Activated naive CD4-positive, alpha-beta T cell treated with anti-CD3 and anti-CD28 coated beads for 36 hours (primary cell): ENCODE results near the gene TANK. TPM values are rescaled to one million over a fixed set of nuclear protein-coding genes. Genes with fewer than 3 reads are reported as not detected.

ENCODE experiments used
- CTCF ChIA-PET: fragments of 350-600 bp; sonication (Branson Sonifier 250); formaldehyde crosslinking; loops from one replicate; lab custom pipeline; 2021; ENCODE audit warnings: antibody characterized with exemption; lab: Charles Lee
- DNase-seq: peaks from one replicate; pipeline ENCODE4 v3.0.0-alpha.2; 2020
- H3K27ac Mint-ChIP-seq: one replicate; pipeline ENCODE4 v1.8.0; 2021; ENCODE audit warnings: mild to moderate bottlenecking, mixed read lengths
- H3K27me3 Mint-ChIP-seq: one replicate; pipeline ENCODE4 v1.8.0; 2021; ENCODE audit warnings: low read depth, mixed read lengths
- H3K36me3 Mint-ChIP-seq: one replicate; pipeline ENCODE4 v1.8.0; 2021; ENCODE audit warnings: low read depth, mixed read lengths
- H3K4me1 Mint-ChIP-seq: one replicate; pipeline ENCODE4 v1.8.0; 2021; ENCODE audit warnings: low read depth, mixed read lengths
- H3K4me3 Mint-ChIP-seq: one replicate; pipeline ENCODE4 v1.8.0; 2021; ENCODE audit warnings: mild to moderate bottlenecking, moderate library complexity, mixed read lengths
- H3K9me3 Mint-ChIP-seq: one replicate; pipeline ENCODE4 v1.8.0; 2021; ENCODE audit warnings: mixed read lengths
- intact Hi-C: fragments of 100-400 bp; cut with micrococcal nuclease; formaldehyde crosslinking; loops from one replicate; pipeline ENCODE4 v1.15.1; 2023
- total RNA-seq, 2 experiments: library from RNA; stranded (reverse); gene quantifications; one replicate each; pipeline ENCODE4 v1.2.3, GENCODE V29; 2021

The TANK gene
- total RNA-seq, 2 experiments from 2014 or later: 48.6 to 50.4 TPM

DNA sequence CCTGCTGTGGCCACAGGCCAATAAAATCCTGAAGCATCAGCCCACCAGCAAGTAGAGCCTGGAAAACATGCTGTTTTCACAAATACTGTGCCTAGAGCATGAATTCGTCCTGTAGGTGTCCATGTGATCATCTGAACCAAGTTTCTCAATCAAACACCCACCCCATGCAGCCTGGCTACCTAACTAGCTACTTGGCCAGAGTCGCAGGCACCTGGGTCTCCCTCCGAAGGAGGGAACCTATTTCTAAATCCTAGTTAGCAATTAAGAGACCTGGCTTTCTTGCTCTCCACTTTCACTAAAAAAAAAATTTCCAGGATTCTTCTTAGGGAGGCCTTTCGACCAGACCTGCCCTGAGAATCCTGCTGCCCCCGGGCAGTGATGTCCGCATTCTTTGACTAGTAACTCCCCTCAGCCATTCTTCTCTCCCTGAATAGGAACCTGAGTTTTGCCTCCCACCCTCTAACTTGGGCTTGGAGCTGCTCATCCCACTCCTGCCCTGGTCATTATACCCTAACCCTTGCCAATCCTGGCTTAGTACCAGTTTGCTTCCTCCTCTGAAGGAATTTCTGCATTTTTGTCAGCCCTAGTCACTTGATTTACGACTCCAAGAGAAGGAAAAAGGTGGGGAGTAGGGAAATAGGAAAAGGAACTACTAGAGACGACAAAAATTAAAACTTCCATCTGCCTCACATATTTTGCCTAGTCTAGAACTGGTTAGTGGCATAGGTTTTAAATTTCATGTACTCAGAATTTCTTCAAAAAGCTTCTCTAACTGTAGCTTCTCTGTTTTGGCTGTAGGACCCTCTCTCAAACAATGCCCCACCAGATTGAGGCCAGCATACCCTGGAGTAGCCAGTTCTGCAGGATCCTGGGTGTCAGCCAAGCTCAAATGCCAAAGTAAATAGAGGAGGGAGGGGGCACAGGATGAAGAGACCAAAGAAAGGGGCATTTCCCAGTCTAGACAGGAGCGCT lies 25.4 kb upstream of the TANK start:
- peaks cover 4% of the 10 kb centered on the region for H3K36me3 Mint-ChIP-seq
- no peak overlapping the region for H3K4me3 Mint-ChIP-seq
- H3K9me3 Mint-ChIP-seq: peaks cover 1% of the 10 kb centered on the region
- DNase-seq: no peak
- H3K27ac Mint-ChIP-seq: peak overlapping the region; percentile 68
- CTCF ChIA-PET: interaction anchor here (1.0 to 2.4 kb wide), 3 partner anchors 10 to 71 kb away, joined by 3 to 10 read pairs (median 3); no protein-coding TSS in a partner anchor
- no peaks in the 10 kb centered on the region for H3K27me3 Mint-ChIP-seq
- intact Hi-C loops: loop anchor here (5.0 to 10.0 kb wide), 2 partner anchors 650 to 728 kb away; no protein-coding TSS in a partner anchor
- peaks cover 39% of the 10 kb centered on the region for H3K4me1 Mint-ChIP-seq

DNA sequence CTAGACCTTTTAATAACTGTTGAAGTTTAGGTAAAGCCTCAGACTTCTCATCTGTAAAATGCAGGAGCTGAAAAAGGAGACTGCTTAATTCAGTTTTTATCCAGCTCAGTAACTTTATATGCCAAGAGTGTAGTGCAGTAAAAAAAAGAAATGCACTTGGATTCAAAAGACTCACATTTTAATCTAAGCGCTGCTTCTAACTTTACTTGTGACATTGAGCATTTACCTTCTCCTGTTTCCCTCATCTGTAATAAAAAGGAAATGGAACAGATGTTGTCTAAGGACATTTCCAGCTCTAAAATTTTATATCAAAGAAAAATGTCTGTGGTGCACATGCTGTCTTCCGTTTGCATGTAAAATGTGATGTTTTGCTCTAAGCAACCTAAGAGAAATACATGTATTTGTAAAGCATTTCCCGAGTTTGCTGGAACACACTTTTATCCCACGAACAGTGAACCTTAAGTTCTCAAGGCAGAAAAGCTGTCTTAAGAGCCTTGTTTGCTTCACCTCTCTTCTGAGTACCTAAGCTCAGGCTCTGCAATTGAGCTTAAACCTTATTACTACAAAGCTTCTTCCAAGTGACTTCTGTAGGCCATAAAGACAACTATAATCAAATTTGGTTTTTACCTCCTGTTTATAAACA lies 24.2 kb upstream of the TANK start:
- H3K4me3 Mint-ChIP-seq: peak overlapping the region; percentile 88
- no peaks in the 10 kb centered on the region for H3K27me3 Mint-ChIP-seq
- intact Hi-C loops: loop anchor here (1.0 to 10.0 kb wide), 10 partner anchors 13 to 1423 kb away; partner anchors contain the start of genes MARCHF7 and PSMD14
- CTCF ChIA-PET: interaction anchor here (1.2 to 2.4 kb wide), 3 partner anchors 17 to 72 kb away, joined by 3 to 10 read pairs (median 8); no protein-coding TSS in a partner anchor
- no peak for DNase-seq
- H3K9me3 Mint-ChIP-seq: no peaks in the 10 kb centered on the region
- H3K27ac Mint-ChIP-seq: peak overlapping the region; percentile 98
- H3K36me3 Mint-ChIP-seq: peaks cover 4% of the 10 kb centered on the region
- peaks cover 42% of the 10 kb centered on the region for H3K4me1 Mint-ChIP-seq

- H3K9me3 Mint-ChIP-seq: peaks cover 4% of the 10 kb centered on the region
- CTCF ChIA-PET: interaction anchor here (1.2 to 2.4 kb wide), 3 partner anchors 17 to 73 kb away, joined by 3 to 10 read pairs (median 8); no protein-coding TSS in a partner anchor
- H3K4me1 Mint-ChIP-seq: peaks cover 49% of the 10 kb centered on the region
Observed at GRCh38 chr2:161136696-161137324, 23.4 kb upstream of the TANK start.

DNA sequence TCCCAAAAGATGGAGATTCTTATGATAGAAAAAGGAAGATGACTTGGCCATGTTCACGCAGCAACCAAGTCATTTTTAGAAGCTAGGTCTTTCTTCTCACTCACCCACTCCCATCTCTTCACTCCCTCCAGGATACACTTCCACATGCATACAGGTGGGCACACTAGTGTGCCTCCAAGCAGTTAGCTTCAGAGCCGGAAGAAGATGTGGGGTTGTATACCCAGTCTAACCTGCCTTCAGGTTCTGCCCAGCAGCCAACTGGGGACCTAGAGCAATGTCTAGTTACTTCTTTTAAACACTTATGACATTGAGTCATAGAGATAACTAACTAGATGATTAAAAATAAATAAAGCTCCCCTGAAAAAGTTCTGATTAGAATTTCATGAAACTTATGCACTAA lies 21.8 kb upstream of the TANK start:
- peak overlapping the region; percentile 80 for H3K4me3 Mint-ChIP-seq
- H3K36me3 Mint-ChIP-seq: peaks cover 15% of the 10 kb centered on the region
- DNase-seq: peak; percentile 30
- H3K27me3 Mint-ChIP-seq: no peaks in the 10 kb centered on the region
- intact Hi-C loops: loop anchor here (5.0 to 10.0 kb wide), 2 partner anchors 654 to 731 kb away; no protein-coding TSS in a partner anchor
- H3K4me1 Mint-ChIP-seq: peaks cover 65% of the 10 kb centered on the region
- peaks cover 6% of the 10 kb centered on the region for H3K9me3 Mint-ChIP-seq
- CTCF ChIA-PET: interaction anchor here (0.9 to 1.3 kb wide), 3 partner anchors 16 to 144 kb away, joined by 3 to 4 read pairs (median 4); no protein-coding TSS in a partner anchor
- peak overlapping the region; percentile 92 for H3K27ac Mint-ChIP-seq

More at GRCh38 chr2:161136696-161137324, 23.4 kb upstream of the TANK start:
- H3K4me3 Mint-ChIP-seq: peak overlapping the region; percentile 88
- no peaks in the 10 kb centered on the region for H3K27me3 Mint-ChIP-seq
- intact Hi-C loops: loop anchor here (1.0 to 10.0 kb wide), 11 partner anchors 14 to 1424 kb away; partner anchors contain the start of genes MARCHF7, PSMD14 and TANK
- H3K27ac Mint-ChIP-seq: peak overlapping the region; percentile 98
- H3K36me3 Mint-ChIP-seq: peaks cover 8% of the 10 kb centered on the region
- DNase-seq: peak; percentile 48

DNA sequence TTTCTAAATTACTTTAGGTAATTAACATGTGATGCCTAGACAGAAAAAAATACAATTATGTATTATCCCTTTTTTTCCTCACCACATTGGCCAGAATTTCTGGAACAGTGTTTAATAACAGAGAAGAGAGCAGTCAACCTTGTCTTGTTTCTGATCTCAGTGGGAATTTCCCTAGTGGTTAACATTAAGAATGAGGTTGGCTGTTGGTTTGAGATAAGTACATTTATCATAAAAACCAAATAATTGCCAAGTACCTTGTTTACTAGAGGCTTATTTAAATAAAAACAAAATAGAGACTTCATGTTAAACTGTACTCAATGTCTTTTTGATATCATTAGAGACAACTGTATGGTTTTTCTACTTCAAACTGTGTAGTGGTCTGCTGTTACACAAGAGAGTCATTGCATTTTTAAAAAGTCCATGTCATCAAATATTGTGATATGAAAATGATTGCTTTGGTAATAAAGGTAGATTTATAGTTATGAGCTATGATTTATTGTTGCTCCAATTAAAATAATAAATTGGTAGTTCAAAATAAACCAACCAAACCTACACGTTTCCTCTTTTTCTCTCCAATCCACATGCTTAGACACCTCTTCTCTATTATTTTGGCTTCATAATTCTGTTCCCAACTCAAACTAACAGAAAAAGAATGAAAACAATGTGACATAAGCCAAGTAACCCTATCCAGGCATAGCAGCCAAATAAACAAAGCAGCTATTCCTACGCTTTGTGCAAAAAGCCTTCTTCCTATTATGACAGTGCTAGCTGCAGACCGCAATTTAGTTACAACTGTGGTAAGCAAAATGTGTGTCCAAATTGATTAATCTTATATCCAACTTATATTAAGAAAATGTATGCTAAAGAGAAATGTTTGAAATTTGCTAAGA lies 20.9 kb upstream of the TANK start:
- Mint-ChIP-seq H3K27me3 (no peaks in the 10 kb centered on the region), H3K27ac (peak overlapping the region; percentile 92), H3K9me3 (peaks cover 11% of the 10 kb centered on the region), H3K4me3 (peak overlapping the region; percentile 80), H3K4me1 (peaks cover 73% of the 10 kb centered on the region), H3K36me3 (peaks cover 19% of the 10 kb centered on the region)
- no peak for DNase-seq
- intact Hi-C loops: loop anchor here (5.0 to 10.0 kb wide), 2 partner anchors 655 to 732 kb away; no protein-coding TSS in a partner anchor
- CTCF ChIA-PET: interaction anchor here (1.1 to 1.2 kb wide), 2 partner anchors 17 to 76 kb away, joined by 3 to 4 read pairs; no protein-coding TSS in a partner anchor

DNA sequence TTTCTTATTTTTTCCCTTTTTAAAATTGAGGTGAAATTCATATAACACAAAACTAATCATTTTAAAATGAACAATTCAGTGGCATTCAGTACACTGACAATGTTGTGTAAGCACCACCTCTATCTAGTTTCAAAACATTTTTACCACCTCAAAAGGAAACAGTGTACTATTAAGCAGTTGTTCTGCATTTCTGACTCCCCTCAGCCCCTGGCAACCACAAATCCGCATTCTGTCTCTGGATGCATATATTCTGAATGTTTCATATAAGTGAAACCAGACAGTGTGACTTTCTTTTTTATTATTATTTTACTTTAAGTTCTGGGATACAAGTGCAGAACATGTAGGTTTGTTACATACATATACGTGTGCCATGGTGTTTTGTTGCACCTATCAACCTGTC lies 19.2 kb upstream of the TANK start:
- Mint-ChIP-seq H3K4me3 (no peak overlapping the region), H3K27me3 (no peaks in the 10 kb centered on the region), H3K4me1 (peaks cover 77% of the 10 kb centered on the region), H3K27ac (no peak overlapping the region), H3K36me3 (peaks cover 23% of the 10 kb centered on the region), H3K9me3 (peaks cover 12% of the 10 kb centered on the region)
- peak; percentile 66 for DNase-seq
- CTCF ChIA-PET: no interaction called here
- intact Hi-C loops: no loop called here

DNA sequence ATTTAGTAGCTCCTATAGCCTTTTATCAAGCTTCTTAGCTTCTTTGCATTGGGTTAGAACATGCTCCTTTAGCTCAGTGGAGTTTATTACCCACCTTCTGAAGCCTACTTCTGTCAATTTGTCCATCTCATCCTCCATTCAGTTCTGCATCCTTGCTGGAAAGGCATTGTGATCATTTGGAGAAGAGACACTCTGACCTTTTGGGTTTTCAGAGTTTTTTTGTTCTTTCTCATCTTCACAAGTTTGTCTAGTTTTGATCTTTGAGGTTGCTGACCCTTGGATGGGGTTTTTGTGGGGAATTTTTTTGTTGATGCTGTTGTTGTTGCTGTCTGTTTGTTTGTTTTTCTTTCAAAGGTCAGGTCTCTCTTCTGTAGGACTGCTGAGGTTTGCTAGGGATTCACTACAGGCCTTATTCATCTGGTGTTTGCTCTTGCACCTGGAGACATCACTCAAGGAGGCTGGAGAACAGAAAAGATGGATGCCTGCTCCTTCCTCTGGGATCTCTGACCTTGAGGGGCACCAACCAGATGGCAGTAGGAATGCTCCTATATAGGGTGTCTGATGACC lies 13.9 kb upstream of the TANK start:
- H3K36me3 Mint-ChIP-seq: peaks cover 58% of the 10 kb centered on the region
- H3K4me3 Mint-ChIP-seq: no peak overlapping the region
- H3K27ac Mint-ChIP-seq: no peak overlapping the region
- no peak for DNase-seq
- peaks cover 59% of the 10 kb centered on the region for H3K4me1 Mint-ChIP-seq
- H3K27me3 Mint-ChIP-seq: no peaks in the 10 kb centered on the region
- intact Hi-C loops: no loop called here
- H3K9me3 Mint-ChIP-seq: peaks cover 41% of the 10 kb centered on the region
- CTCF ChIA-PET: no interaction called here

DNA sequence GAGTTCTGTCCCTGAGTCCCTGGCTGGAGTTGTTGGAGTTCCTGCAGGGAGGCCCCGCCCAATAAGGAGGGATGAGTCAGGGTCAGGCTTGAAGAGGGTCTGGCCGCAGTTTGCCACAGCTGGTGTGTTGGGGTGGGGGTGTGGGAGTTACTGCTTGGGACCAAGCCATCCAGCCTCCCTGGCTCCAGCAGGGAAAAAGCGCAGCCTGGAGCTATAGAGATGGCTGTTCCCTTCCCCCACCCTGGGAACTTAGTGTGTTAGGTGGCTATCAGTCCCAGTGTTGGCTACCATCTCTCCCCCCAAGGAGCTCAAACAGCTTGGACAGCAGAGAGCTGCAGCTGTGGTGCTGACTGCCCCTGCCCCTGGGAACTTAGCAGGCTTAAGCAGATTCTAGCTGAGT lies 13.2 kb upstream of the TANK start:
- Mint-ChIP-seq H3K27me3 (no peaks in the 10 kb centered on the region), H3K36me3 (peaks cover 59% of the 10 kb centered on the region), H3K4me3 (no peak overlapping the region), H3K27ac (no peak overlapping the region), H3K4me1 (peaks cover 52% of the 10 kb centered on the region), H3K9me3 (peaks cover 40% of the 10 kb centered on the region)
- CTCF ChIA-PET: no interaction called here
- DNase-seq: no peak
- intact Hi-C loops: no loop called here

DNA sequence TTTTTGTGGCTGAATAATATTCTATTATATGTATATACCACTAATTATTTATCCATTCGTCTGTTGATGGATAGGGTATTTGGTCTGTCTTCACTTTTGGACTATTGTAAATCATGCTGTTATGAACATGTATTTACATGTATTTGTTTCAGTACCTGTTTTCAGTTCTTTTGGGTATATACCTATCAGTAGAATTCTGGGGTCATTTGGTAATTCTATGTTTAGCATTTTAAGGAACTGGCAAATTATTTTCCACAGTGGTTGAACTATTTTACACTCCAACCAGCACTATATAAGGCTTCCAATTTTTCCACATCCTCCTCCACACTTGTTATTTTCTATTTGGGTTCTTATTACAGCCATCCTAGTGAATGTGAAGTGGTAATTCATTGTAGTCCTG lies 12.4 kb upstream of the TANK start:
- Mint-ChIP-seq H3K27me3 (no peaks in the 10 kb centered on the region), H3K4me3 (no peak overlapping the region), H3K27ac (no peak overlapping the region), H3K4me1 (peaks cover 43% of the 10 kb centered on the region), H3K9me3 (peaks cover 45% of the 10 kb centered on the region), H3K36me3 (peaks cover 61% of the 10 kb centered on the region)
- CTCF ChIA-PET: no interaction called here
- intact Hi-C loops: loop anchor here (1.0 kb wide), 1 partner anchor 9 kb away; no protein-coding TSS in a partner anchor
- DNase-seq: no peak

DNA sequence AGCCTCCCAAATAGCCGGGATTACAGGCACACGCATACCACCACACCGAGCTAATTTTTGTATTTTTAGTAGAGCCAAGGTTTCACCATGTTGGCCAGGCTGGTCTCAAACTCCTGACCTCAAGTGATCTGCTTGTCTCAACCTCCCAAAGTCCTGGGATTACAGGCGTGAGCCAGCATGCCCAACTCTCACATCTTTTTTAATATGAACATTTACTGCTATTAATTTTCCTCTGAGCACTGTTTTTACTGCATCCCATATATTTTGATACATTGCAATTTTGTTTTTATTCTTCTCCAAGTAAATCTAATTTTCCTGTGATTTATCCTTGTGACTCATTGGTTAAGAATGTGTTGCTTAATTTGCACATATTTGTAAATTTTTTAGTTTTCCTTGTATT lies 9.5 kb upstream of the TANK start:
- no peak for DNase-seq
- CTCF ChIA-PET: no interaction called here
- Mint-ChIP-seq H3K9me3 (peaks cover 41% of the 10 kb centered on the region), H3K36me3 (peaks cover 53% of the 10 kb centered on the region), H3K27me3 (no peaks in the 10 kb centered on the region), H3K4me1 (peaks cover 17% of the 10 kb centered on the region), H3K27ac (no peak overlapping the region), H3K4me3 (no peak overlapping the region)
- intact Hi-C loops: no loop called here
